Astrocyte (in vitro differentiated cells and primary cell): ENCODE data around the gene CEP83.

Source experiments
- EZH2 ChIP-seq: IDR thresholded peaks from 2 replicates; pipeline ENCODE4 v1.6.1; 2012; ENCODE audit warnings: mild to moderate bottlenecking, low read length, inconsistent platforms; ENCODE audit not compliant: insufficient read depth
- TF ChIP-seq, protein P1 (sequence below): IDR thresholded peaks from 2 replicates; pipeline ENCODE4 v1.5.1; 2011; ENCODE audit warnings: low read depth, mild to moderate bottlenecking, inconsistent platforms, low read length, moderate library complexity; ENCODE audit not compliant: insufficient read depth

DNA sequence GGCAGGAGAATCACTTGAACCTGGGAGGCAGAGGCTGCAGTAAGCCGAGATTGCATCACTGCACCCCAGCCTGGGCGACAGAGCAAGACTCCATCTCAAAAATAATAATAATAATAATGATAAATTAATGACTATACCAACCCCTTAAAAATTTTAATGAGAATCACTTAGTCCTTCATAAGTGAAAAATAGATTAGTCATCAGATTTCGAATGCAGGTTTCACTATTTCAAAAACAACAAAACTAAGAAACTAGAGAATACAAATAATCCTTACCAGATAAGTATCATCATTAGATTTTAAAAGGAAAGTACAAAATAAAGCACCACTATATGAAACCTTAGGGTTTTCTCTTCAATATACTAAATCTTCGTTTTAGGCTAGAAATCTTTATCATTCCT, 62.3 kb downstream of the CEP83 start:
- TF ChIP-seq, protein P1, sequence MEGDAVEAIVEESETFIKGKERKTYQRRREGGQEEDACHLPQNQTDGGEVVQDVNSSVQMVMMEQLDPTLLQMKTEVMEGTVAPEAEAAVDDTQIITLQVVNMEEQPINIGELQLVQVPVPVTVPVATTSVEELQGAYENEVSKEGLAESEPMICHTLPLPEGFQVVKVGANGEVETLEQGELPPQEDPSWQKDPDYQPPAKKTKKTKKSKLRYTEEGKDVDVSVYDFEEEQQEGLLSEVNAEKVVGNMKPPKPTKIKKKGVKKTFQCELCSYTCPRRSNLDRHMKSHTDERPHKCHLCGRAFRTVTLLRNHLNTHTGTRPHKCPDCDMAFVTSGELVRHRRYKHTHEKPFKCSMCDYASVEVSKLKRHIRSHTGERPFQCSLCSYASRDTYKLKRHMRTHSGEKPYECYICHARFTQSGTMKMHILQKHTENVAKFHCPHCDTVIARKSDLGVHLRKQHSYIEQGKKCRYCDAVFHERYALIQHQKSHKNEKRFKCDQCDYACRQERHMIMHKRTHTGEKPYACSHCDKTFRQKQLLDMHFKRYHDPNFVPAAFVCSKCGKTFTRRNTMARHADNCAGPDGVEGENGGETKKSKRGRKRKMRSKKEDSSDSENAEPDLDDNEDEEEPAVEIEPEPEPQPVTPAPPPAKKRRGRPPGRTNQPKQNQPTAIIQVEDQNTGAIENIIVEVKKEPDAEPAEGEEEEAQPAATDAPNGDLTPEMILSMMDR: no peak
- no peak for TF ChIP-seq EZH2
